ENCODE results near the gene SHTN1. TPM values are rescaled to one million over a fixed set of nuclear protein-coding genes. Genes with fewer than 3 reads are reported as not detected.

The SHTN1 gene
- total RNA-seq, 1 donor from 2014 or later: 26.1 TPM

DNA sequence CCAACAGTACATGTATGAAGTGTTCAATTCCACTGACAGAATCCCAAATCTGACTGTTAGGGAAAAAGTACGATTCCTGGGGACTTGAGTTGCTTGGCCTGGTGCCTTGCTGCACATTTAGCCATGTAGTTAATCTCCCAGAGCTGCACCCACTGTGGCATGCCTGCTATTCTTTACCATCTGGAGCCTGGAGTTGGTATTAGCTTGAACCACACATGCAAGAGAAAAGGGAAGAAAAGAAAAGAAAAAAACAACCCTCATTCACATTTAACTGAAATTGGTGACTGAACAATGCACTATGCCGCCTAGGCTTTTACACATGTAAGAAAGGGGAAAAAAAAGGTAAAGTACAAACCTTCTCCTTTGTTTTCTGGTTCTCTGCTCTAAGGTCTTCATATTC, 26.1 kb downstream of the SHTN1 start:
- TF ChIP-seq, protein P1, sequence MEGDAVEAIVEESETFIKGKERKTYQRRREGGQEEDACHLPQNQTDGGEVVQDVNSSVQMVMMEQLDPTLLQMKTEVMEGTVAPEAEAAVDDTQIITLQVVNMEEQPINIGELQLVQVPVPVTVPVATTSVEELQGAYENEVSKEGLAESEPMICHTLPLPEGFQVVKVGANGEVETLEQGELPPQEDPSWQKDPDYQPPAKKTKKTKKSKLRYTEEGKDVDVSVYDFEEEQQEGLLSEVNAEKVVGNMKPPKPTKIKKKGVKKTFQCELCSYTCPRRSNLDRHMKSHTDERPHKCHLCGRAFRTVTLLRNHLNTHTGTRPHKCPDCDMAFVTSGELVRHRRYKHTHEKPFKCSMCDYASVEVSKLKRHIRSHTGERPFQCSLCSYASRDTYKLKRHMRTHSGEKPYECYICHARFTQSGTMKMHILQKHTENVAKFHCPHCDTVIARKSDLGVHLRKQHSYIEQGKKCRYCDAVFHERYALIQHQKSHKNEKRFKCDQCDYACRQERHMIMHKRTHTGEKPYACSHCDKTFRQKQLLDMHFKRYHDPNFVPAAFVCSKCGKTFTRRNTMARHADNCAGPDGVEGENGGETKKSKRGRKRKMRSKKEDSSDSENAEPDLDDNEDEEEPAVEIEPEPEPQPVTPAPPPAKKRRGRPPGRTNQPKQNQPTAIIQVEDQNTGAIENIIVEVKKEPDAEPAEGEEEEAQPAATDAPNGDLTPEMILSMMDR (IDR thresholded peaks at IDR 0.05): no peak
- no peak for DNase-seq (ENCODE audit: extremely low spot score, unreplicated experiment)
- Mint-ChIP-seq H3K36me3 (ENCODE audit: unreplicated experiment) (peaks cover 15% of the 10 kb centered on the region), H3K4me1 (ENCODE audit: unreplicated experiment) (peaks cover 9% of the 10 kb centered on the region), H3K27me3 (ENCODE audit: unreplicated experiment) (no peaks in the 10 kb centered on the region), H3K4me3 (ENCODE audit: unreplicated experiment) (no peak overlapping the region), H3K9me3 (ENCODE audit: unreplicated experiment) (no peaks in the 10 kb centered on the region), H3K27ac (ENCODE audit: unreplicated experiment) (no peak overlapping the region)

DNA sequence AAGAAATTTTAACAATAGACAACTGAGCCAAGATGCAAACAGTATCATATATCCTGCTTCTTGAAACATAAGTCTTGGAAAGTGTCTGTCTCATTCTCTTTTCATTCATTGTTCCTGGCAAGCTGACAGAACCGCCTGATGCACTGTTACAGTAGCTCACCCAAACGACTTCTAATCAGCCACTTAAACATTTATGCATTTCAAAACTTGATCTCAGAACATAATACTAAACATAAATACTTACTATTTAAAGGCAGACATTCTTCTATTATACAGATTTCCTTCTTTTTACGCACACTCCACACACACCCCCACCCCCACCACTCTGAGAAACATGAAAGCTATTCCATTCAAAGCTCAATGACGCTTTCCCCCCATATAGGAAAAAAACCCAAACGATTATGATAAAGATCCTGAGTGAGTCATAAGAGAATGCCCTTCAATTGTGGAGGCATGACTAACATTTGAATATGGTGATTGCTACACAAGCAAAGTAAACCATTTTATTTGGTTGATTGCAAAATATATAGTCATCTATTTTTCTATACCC, 30.5 kb downstream of the SHTN1 start:
- TF ChIP-seq, protein P1 (IDR thresholded peaks at IDR 0.05): no peak
- Mint-ChIP-seq H3K36me3 (ENCODE audit: unreplicated experiment) (peaks cover 15% of the 10 kb centered on the region), H3K9me3 (ENCODE audit: unreplicated experiment) (no peaks in the 10 kb centered on the region), H3K27me3 (ENCODE audit: unreplicated experiment) (no peaks in the 10 kb centered on the region), H3K4me3 (ENCODE audit: unreplicated experiment) (no peak overlapping the region), H3K27ac (ENCODE audit: unreplicated experiment) (no peak overlapping the region), H3K4me1 (ENCODE audit: unreplicated experiment) (peaks cover 9% of the 10 kb centered on the region)
- DNase-seq (ENCODE audit: extremely low spot score, unreplicated experiment): no peak

DNA sequence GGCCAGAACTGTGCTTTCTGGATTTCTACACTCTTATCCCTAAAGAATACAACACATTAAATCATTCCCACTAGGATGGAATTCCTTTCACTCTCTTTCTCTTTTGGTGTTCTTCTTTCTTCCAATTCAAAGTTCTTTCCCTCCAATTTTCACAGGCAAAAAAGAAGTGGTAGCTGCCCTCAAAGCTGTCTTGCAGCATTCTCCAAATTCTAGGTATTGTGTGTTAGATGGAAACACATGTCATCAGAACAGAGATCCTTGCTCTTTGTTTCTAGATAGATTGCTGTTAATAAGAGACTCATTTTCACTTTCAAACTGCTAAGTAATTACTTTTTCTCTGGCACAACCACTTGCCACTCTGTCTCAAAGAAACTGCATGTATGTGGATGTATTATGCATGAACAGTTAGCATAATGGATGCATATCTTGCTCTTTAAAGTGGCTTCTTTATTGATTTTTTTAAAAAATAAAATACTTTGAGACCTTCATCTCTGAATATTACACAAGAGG, 31.0 kb downstream of the SHTN1 start:
- Mint-ChIP-seq H3K4me1 (ENCODE audit: unreplicated experiment) (peaks cover 9% of the 10 kb centered on the region), H3K36me3 (ENCODE audit: unreplicated experiment) (peaks cover 15% of the 10 kb centered on the region), H3K4me3 (ENCODE audit: unreplicated experiment) (no peak overlapping the region), H3K27ac (ENCODE audit: unreplicated experiment) (no peak overlapping the region), H3K27me3 (ENCODE audit: unreplicated experiment) (no peaks in the 10 kb centered on the region), H3K9me3 (ENCODE audit: unreplicated experiment) (no peaks in the 10 kb centered on the region)
- no peak for DNase-seq (ENCODE audit: extremely low spot score, unreplicated experiment)
- TF ChIP-seq, protein P1 (IDR thresholded peaks at IDR 0.05): no peak

DNA sequence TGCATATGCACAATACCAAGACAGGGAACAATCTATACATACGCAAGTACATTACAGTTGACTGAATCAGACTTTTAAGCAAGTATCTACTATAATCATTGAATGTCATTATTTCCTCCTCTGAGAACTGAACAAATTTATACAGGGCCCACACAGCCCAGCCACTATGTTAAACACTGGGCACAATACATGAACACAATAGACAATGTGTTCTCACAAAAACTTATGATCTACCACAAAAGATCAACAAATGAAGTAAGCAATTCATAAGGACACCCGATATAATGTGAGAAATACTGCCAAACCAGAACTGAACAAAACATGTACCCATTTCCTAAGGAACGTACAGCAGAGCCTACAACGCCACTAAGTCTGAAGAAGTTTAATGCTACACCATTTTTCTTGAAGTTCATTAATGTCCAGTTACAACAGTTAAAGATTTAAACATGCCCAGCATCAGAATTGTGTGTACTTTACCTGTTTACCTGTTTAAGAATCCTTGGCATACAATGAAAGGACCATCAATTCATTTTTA, 31.5 kb downstream of the SHTN1 start:
- Mint-ChIP-seq H3K27ac (ENCODE audit: unreplicated experiment) (no peak overlapping the region), H3K4me3 (ENCODE audit: unreplicated experiment) (no peak overlapping the region), H3K36me3 (ENCODE audit: unreplicated experiment) (peaks cover 13% of the 10 kb centered on the region), H3K9me3 (ENCODE audit: unreplicated experiment) (no peaks in the 10 kb centered on the region), H3K27me3 (ENCODE audit: unreplicated experiment) (no peaks in the 10 kb centered on the region), H3K4me1 (ENCODE audit: unreplicated experiment) (peaks cover 9% of the 10 kb centered on the region)
- TF ChIP-seq, protein P1 (IDR thresholded peaks at IDR 0.05): no peak
- DNase-seq (ENCODE audit: extremely low spot score, unreplicated experiment): no peak

DNA sequence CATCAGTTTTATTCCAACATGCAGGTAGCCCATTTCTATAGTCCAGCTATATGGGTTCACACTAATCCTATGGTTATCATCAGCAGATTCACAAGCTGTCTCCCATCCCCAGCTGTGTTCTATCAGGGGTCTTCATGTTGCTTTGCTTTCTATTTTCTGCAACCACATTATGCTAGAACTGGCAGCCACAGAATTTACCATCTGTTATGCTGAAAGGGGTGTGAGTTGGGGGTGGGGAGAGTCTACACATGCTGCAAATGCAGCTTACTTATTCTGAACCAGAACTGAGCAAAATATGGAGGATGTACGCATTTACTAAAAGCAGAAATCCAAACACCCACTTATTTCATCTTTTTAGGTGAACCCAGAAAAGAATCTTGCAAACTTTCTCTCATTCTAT, 32.9 kb downstream of the SHTN1 start:
- Mint-ChIP-seq H3K9me3 (ENCODE audit: unreplicated experiment) (no peaks in the 10 kb centered on the region), H3K27me3 (ENCODE audit: unreplicated experiment) (no peaks in the 10 kb centered on the region), H3K36me3 (ENCODE audit: unreplicated experiment) (peaks cover 12% of the 10 kb centered on the region), H3K4me3 (ENCODE audit: unreplicated experiment) (no peak overlapping the region), H3K27ac (ENCODE audit: unreplicated experiment) (no peak overlapping the region), H3K4me1 (ENCODE audit: unreplicated experiment) (peaks cover 9% of the 10 kb centered on the region)
- TF ChIP-seq, protein P1 (IDR thresholded peaks at IDR 0.05): no peak
- DNase-seq (ENCODE audit: extremely low spot score, unreplicated experiment): no peak

All from osteocyte (in vitro differentiated cells).